Mucosa of descending colon (tissue), 3 donors: Measurements from ENCODE around the gene ANTXR1. TPM values are rescaled to one million over a fixed set of nuclear protein-coding genes. Genes with fewer than 3 reads are reported as not detected.

Experiments
- ATAC-seq: fragments of 200-7000 bp; cut with Tn5 transposase; one replicate; pipeline ENCODE4 v1.9.1; 2020; ENCODE audit warnings: mild to moderate bottlenecking, moderate library complexity
- DNase-seq, 3 donors: peaks; one replicate each; pipeline ENCODE4 v3.0.0-alpha.2; 2020
- H3K36me3 ChIP-seq: fragments of 200-600 bp; one replicate; pipeline ENCODE4 v1.8.0; 2021; ENCODE audit warnings: low read depth, mild to moderate bottlenecking
- H3K4me1 ChIP-seq: fragments of 200-600 bp; one replicate; pipeline ENCODE4 v1.8.0; 2021; ENCODE audit warnings: low read depth, mild to moderate bottlenecking
- H3K4me3 ChIP-seq: fragments of 200-600 bp; one replicate; pipeline ENCODE4 v1.8.0; 2021; ENCODE audit warnings: mild to moderate bottlenecking
- H3K9me3 ChIP-seq: fragments of 200-600 bp; one replicate; pipeline ENCODE4 v1.8.0; 2021; ENCODE audit warnings: mild to moderate bottlenecking
- intact Hi-C, 2 donors: fragments of 100-400 bp; cut with DNase I in 1 of 2; cut with micrococcal nuclease in 1 of 2; formaldehyde crosslinking; loops; one replicate each; pipeline versions ENCODE4 v1.11.0 to v1.11.1; 2022; cut with DNase I, micrococcal nuclease
- total RNA-seq, 3 donors: library from RNA; stranded (reverse); fragmentation: NEBNext Ultra II Directional in 2 of 3; extraction: Animal tissue kit (Norgen Biotek cat#: 25700) in 2 of 3; gene quantifications; one replicate each; pipeline versions ENCODE4 v1.2.1 to v1.2.4, GENCODE V29; 2021 to 2023
- TF ChIP-seq, protein P1 (sequence below): fragments of 200-600 bp; IDR thresholded peaks from one replicate; pipeline ENCODE4 v1.8.0; 2022; ENCODE audit warnings: antibody characterized with exemption, mild to moderate bottlenecking
- donor health status: DM: no; HTN: no; CAD: no; lungs with moderate emphysema.
- donor health status: DM: no; HTN: no; CAD: no.
- donor health status: DM: no; HTN: yes; CAD: no.

Gene ANTXR1
- total RNA-seq, 3 donors from 2014 or later = 10.7 to 77.7 (median 18.6) TPM

DNA sequence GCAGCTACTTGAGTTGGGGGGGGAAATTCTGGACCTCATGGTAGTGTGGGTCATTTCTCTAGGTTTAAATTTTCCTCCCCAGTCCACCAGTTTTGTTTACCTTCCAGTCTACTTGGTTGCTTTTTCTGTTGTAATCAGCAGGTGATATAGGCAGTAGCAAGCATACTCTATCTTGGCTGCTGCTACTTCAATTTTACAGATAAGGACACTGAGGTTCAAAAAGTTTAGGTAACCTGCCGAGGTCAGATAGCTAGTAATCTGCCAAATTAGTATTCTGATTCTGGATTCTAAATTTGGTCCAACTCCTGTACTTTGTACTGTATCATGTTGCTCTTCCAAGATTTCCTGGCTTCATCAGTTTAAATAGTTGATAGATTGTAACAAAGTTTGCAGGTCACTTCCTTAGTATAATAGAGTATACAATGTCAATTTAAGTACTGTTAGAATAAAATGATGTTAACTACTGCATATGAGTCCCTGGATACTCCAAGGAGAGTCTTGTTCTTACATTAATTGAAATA lies 34.7 kb downstream of the ANTXR1 start:
- Histone ChIP-seq H3K4me3 (no peak overlapping the region), H3K36me3 (no peaks in the 10 kb centered on the region), H3K4me1 (no peaks in the 10 kb centered on the region), H3K9me3 (no peaks in the 10 kb centered on the region)
- TF ChIP-seq, protein P1, sequence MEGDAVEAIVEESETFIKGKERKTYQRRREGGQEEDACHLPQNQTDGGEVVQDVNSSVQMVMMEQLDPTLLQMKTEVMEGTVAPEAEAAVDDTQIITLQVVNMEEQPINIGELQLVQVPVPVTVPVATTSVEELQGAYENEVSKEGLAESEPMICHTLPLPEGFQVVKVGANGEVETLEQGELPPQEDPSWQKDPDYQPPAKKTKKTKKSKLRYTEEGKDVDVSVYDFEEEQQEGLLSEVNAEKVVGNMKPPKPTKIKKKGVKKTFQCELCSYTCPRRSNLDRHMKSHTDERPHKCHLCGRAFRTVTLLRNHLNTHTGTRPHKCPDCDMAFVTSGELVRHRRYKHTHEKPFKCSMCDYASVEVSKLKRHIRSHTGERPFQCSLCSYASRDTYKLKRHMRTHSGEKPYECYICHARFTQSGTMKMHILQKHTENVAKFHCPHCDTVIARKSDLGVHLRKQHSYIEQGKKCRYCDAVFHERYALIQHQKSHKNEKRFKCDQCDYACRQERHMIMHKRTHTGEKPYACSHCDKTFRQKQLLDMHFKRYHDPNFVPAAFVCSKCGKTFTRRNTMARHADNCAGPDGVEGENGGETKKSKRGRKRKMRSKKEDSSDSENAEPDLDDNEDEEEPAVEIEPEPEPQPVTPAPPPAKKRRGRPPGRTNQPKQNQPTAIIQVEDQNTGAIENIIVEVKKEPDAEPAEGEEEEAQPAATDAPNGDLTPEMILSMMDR = no peak
- no peak for ATAC-seq
- no peak for DNase-seq
- intact Hi-C loops = no loop called here

DNA sequence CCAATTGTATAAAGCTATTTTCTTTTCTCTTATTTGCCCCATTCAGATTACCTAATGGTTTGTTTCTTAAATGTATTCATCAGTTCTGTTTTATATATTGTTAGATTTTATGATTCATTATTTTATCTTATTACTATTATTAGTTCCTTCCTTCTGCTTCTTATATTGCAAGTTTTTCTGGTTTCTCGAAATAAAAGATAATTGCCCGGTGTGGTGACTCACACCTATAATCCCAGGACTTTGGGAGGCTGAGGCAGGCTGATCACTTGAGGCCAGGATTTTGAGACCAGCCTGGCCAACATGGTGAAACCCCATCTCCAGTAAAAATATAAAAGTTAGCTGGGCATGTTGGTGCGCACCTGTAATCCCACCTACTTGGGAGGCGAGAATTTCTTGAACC lies 37.8 kb downstream of the ANTXR1 start:
- Histone ChIP-seq H3K4me1 (no peaks in the 10 kb centered on the region), H3K4me3 (no peak overlapping the region), H3K9me3 (no peaks in the 10 kb centered on the region), H3K36me3 (no peaks in the 10 kb centered on the region)
- ATAC-seq (no peak), DNase-seq (no peak)
- TF ChIP-seq, protein P1 = no peak
- intact Hi-C loops = no loop called here

GRCh38 chr2:69053416-69053965 lies 40.5 kb downstream of the ANTXR1 start:
- DNase-seq = no peak
- Histone ChIP-seq H3K36me3 (no peaks in the 10 kb centered on the region), H3K4me3 (no peak overlapping the region), H3K4me1 (no peaks in the 10 kb centered on the region), H3K9me3 (no peaks in the 10 kb centered on the region)
- no peak for ATAC-seq
- TF ChIP-seq, protein P1 = no peak
- intact Hi-C loops = no loop called here

GRCh38 chr2:69054431-69054830 lies 41.5 kb downstream of the ANTXR1 start:
- intact Hi-C loops = no loop called here
- DNase-seq (no peak), ATAC-seq (no peak)
- Histone ChIP-seq H3K36me3 (no peaks in the 10 kb centered on the region), H3K9me3 (no peaks in the 10 kb centered on the region), H3K4me3 (no peak overlapping the region), H3K4me1 (no peaks in the 10 kb centered on the region)
- TF ChIP-seq, protein P1 = no peak

DNA sequence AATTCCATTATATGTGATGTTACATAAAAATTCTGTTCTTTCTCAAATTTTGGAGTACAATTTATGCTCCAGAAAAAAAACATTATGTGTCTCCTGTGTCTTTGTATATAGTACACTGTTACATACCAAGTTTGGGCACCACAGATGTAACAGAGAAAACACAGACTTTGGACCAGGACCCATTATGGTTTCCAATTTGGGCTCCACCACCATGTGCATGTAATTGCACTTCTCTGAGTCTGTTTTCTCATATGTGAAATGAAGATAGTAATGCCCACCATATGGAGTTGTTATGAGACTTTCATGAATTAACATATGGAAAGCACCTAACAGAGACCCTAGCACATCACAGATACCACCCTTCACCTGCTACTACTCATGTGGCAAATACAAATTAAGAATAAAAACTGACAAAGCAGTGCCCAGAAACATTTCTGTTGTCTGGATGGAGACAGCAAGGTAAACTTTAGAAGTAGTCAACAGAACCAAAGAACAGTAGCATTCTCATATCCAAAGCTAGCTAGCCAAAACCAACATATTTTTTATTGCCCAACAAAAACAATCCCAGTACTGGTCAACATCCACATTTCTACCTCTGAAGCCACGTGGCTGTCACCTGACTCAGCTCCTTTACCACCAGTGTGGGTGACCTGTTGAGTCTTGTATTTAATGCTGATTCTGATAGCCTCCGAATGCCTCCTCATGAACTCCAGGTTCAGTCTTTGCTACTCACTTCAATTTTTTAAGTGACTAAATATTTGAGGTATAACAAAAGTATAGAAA lies 42.9 kb downstream of the ANTXR1 start:
- H3K4me3 ChIP-seq = no peak overlapping the region
- no peaks in the 10 kb centered on the region for H3K4me1 ChIP-seq
- no peaks in the 10 kb centered on the region for H3K36me3 ChIP-seq
- intact Hi-C loops = no loop called here
- H3K9me3 ChIP-seq = no peaks in the 10 kb centered on the region
- TF ChIP-seq, protein P1 = no peak
- no peak for DNase-seq
- ATAC-seq = no peak
